ENCODE results near the gene SLC16A11. TPM values are rescaled to one million over a fixed set of nuclear protein-coding genes. Genes with fewer than 3 reads are reported as not detected.
A peak's percentile ranks its signal among the peaks of the same experiment; 100 is the strongest.

SLC16A11 gene
- total RNA-seq, 1 donor from 2014 or later = 3.6 TPM

DNA sequence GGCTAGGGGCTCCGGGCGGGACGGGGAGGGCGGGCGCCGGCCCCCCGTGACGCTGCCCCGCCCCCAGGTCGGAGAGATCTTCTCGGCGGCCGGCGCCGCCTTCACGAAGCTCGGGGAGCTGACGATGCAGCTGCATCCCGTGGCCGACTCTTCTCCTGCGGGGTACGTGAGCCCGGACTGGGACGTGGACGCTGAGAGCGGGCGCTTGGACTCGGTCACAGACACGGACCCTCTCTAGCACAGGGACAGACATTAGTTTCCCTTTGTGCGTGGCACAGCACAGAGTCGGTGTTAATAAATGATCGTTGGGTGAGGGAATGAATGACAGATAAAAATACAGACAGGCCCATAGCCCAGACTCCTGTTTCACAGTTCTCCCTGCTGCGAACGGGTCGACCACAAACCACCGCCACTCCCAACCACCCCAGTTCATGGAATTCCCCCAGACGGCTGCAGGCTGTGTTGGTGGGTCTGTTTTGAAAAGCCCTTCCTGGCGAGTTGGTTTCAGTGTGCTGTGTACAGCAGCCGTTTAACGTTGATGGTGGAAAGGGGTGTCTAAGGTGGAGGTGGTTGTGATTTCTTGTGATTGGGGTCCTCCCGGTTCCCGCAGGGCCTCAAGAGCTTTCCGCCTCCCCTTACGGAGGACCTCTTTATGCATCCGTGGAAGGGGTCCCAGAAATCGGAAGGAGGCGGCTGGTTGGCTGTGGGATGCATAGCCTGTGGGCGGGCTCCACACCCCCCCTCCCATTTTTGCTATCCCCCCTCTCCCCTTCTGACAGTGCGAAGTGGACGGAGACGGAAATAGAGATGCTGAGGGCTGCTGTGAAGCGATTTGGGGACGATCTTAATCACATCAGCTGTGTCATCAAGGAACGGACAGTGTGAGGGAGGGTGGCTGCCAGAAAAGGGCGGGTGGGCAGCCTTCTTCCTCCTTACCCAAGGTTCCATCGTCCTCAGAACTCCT lies 28.6 kb downstream of the SLC16A11 start:
- ATAC-seq (ENCODE audit: low read depth) = peak; percentile 12
- Mint-ChIP-seq H3K36me3 (ENCODE audit: low read depth) (peaks cover 47% of the 10 kb centered on the region), H3K4me3 (peak overlapping the region; percentile 95), H3K27me3 (no peaks in the 10 kb centered on the region), H3K4me1 (peaks cover 52% of the 10 kb centered on the region), H3K9me3 (no peaks in the 10 kb centered on the region), H3K27ac (peak overlapping the region; percentile 97)
- no peak for DNase-seq
- intact Hi-C loops (cut with micrococcal nuclease) = loop anchor here (1.0 to 10.0 kb wide), 7 partner anchors 7 to 1528 kb away; partner anchors contain the start of genes C17orf100, DERL2, MED31 and MIS12
- ChIA-PET POLR2A (interaction anchor here (0.5 to 4.2 kb wide), 13 partner anchors 9 to 842 kb away, joined by 3 to 39 read pairs (median 5); partner anchors contain the start of genes DVL2, NAA38 and SLC16A13), CTCF (interaction anchor here (1.0 to 2.4 kb wide), 5 partner anchors 11 to 104 kb away, joined by 4 to 10 read pairs (median 4); partner anchors contain the start of gene SLC16A13)
- TF ChIP-seq, protein P1, sequence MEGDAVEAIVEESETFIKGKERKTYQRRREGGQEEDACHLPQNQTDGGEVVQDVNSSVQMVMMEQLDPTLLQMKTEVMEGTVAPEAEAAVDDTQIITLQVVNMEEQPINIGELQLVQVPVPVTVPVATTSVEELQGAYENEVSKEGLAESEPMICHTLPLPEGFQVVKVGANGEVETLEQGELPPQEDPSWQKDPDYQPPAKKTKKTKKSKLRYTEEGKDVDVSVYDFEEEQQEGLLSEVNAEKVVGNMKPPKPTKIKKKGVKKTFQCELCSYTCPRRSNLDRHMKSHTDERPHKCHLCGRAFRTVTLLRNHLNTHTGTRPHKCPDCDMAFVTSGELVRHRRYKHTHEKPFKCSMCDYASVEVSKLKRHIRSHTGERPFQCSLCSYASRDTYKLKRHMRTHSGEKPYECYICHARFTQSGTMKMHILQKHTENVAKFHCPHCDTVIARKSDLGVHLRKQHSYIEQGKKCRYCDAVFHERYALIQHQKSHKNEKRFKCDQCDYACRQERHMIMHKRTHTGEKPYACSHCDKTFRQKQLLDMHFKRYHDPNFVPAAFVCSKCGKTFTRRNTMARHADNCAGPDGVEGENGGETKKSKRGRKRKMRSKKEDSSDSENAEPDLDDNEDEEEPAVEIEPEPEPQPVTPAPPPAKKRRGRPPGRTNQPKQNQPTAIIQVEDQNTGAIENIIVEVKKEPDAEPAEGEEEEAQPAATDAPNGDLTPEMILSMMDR (IDR thresholded peaks at IDR 0.05) = no peak

DNA sequence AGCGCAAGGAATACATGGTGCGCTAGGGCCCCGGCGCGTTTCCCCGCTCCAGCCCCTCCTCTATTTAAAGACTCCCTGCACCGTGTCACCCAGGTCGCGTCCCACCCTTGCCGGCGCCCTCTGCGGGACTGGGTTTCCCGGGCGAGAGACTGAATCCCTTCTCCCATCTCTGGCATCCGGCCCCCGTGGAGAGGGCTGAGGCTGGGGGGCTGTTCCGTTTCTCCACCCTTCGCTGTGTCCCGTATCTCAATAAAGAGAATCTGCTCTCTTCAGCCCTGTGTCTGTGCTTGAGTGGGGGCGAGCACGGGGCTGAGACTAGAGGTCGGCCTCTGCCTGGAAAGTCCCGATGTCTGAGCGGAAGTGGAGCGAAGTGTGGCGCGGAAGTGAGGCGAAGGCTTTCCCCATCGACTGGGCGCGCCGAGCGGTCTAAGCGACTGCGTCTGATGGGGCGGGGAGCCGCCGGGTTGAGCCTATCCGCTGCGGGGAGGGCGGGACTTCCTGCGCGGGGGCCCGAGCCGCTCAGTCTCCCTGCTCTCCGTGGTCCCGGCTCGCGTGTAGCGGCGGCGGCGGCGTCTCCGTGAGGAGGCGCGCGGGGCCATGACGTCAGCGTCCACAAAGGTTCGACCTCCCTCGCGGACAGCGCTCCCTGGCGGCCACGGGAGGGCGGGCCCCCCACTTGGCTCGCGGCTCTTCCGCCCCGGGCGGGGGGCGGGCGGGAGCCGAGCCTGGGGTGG lies 29.5 kb downstream of the SLC16A11 start:
- ChIA-PET POLR2A (interaction anchor here (0.6 to 4.2 kb wide), 12 partner anchors 7 to 843 kb away, joined by 3 to 39 read pairs (median 7); partner anchors contain the start of genes DVL2, NAA38 and SLC16A13), CTCF (interaction anchor here (1.0 to 2.4 kb wide), 3 partner anchors 10 to 104 kb away, joined by 4 to 10 read pairs (median 4); no protein-coding TSS in a partner anchor)
- peak overlapping the region; percentile 100 for H3K27ac Mint-ChIP-seq
- no peaks in the 10 kb centered on the region for H3K27me3 Mint-ChIP-seq
- no peaks in the 10 kb centered on the region for H3K9me3 Mint-ChIP-seq
- intact Hi-C loops (cut with micrococcal nuclease) = loop anchor here (1.0 to 10.0 kb wide), 7 partner anchors 8 to 1527 kb away; partner anchors contain the start of genes C17orf100, DERL2, MED31 and MIS12
- H3K36me3 Mint-ChIP-seq (ENCODE audit: low read depth) = peaks cover 53% of the 10 kb centered on the region
- H3K4me3 Mint-ChIP-seq = peak overlapping the region; percentile 95
- TF ChIP-seq, protein P1 (IDR thresholded peaks at IDR 0.05) = no peak
- DNase-seq (peak; percentile 96), ATAC-seq (ENCODE audit: low read depth) (peak; percentile 84)
- peaks cover 61% of the 10 kb centered on the region for H3K4me1 Mint-ChIP-seq

DNA sequence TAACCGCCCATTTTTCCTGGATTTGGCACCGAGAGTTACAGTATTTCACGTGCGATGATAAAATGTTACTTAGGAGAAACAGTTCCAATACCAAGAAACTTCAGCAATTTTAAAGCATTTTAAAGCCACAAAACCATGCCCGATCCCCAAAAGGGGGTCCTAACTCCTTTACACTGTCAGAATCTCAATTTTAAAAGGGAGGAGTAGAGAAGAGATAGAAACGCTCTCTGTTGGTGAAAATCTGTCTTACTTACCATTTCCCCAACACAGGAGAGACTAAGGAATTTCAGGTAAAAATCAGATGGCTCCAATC lies 32.0 kb downstream of the SLC16A11 start:
- intact Hi-C loops (cut with micrococcal nuclease) = loop anchor here (1.0 to 10.0 kb wide), 4 partner anchors 8 to 1525 kb away; partner anchors contain the start of genes DERL2, MIS12, PIMREG and RPL26
- POLR2A ChIA-PET = interaction anchor here (0.6 to 4.2 kb wide), 12 partner anchors 10 to 675 kb away, joined by 3 to 39 read pairs (median 4); partner anchors contain the start of genes ACADVL, DLG4, GPS2 and POLR2A
- no peak for ATAC-seq (ENCODE audit: low read depth)
- Mint-ChIP-seq H3K36me3 (ENCODE audit: low read depth) (peaks cover 54% of the 10 kb centered on the region), H3K9me3 (no peaks in the 10 kb centered on the region), H3K27ac (peak overlapping the region; percentile 100), H3K27me3 (no peaks in the 10 kb centered on the region), H3K4me3 (peak overlapping the region; percentile 95), H3K4me1 (peaks cover 72% of the 10 kb centered on the region)
- no peak for DNase-seq
- TF ChIP-seq, protein P1 (IDR thresholded peaks at IDR 0.05) = no peak
- CTCF ChIA-PET = interaction anchor here (0.6 to 1.7 kb wide), 5 partner anchors 11 to 346 kb away, joined by 3 to 5 read pairs (median 3); no protein-coding TSS in a partner anchor

DNA sequence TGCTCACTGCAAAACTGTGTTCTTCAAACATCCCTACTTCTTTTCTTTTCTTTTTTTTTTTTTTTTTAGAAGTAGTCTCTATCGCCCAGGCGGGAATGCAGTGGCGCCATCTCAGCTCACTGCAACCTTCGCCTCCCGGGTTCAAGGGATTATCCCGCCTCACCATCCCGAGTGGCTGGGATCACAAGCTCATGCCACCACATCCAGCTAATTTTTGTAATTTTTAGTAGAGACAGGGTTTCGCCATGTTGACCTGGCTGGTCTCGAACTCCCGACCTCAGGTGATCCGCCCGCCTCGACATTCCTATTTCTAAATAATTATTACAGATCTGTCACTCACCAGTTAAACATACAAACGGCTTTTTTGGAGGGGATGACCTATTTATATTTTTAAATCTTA lies 32.5 kb downstream of the SLC16A11 start:
- H3K4me3 Mint-ChIP-seq = peak overlapping the region; percentile 95
- CTCF ChIA-PET = interaction anchor here (1.1 to 1.7 kb wide), 3 partner anchors 11 to 100 kb away, joined by 3 to 5 read pairs (median 4); no protein-coding TSS in a partner anchor
- TF ChIP-seq, protein P1 (IDR thresholded peaks at IDR 0.05) = no peak
- H3K36me3 Mint-ChIP-seq (ENCODE audit: low read depth) = peaks cover 55% of the 10 kb centered on the region
- peaks cover 72% of the 10 kb centered on the region for H3K4me1 Mint-ChIP-seq
- no peaks in the 10 kb centered on the region for H3K27me3 Mint-ChIP-seq
- intact Hi-C loops (cut with micrococcal nuclease) = loop anchor here (5.0 to 10.0 kb wide), 3 partner anchors 569 to 1524 kb away; partner anchors contain the start of genes DERL2, MIS12, PIMREG and RPL26
- DNase-seq = no peak
- POLR2A ChIA-PET = interaction anchor here (0.6 to 1.1 kb wide), 2 partner anchors 14 to 101 kb away, joined by 3 to 10 read pairs; no protein-coding TSS in a partner anchor
- no peak for ATAC-seq (ENCODE audit: low read depth)
- no peaks in the 10 kb centered on the region for H3K9me3 Mint-ChIP-seq
- peak overlapping the region; percentile 100 for H3K27ac Mint-ChIP-seq
